ENCODE data around the gene PCCA. TPM values are rescaled to one million over a fixed set of nuclear protein-coding genes. Genes with fewer than 3 reads are reported as not detected.
"Not testable (repeated sequence)": the region's sequence is repeated elsewhere in the genome, so short reads cannot be mapped to it uniquely, and the experiment has no call there.

PCCA gene
- total RNA-seq, 1 donor from 2014 or later, result 35.4 TPM

- DNase-seq (ENCODE audit: low read depth in 2 of 2), result no peak
Observed at GRCh38 chr13:100541897-100542825, 453.3 kb downstream of the PCCA start.

GRCh38 chr13:100542826-100543156 lies 453.9 kb downstream of the PCCA start:
- DNase-seq (ENCODE audit: low read depth in 2 of 2), result peak in 1 of 2 donors; percentile 42

GRCh38 chr13:100543872-100544602 lies 455.1 kb downstream of the PCCA start:
- peak in 1 of 2 donors; percentile 86 for DNase-seq (ENCODE audit: low read depth in 2 of 2)

DNA sequence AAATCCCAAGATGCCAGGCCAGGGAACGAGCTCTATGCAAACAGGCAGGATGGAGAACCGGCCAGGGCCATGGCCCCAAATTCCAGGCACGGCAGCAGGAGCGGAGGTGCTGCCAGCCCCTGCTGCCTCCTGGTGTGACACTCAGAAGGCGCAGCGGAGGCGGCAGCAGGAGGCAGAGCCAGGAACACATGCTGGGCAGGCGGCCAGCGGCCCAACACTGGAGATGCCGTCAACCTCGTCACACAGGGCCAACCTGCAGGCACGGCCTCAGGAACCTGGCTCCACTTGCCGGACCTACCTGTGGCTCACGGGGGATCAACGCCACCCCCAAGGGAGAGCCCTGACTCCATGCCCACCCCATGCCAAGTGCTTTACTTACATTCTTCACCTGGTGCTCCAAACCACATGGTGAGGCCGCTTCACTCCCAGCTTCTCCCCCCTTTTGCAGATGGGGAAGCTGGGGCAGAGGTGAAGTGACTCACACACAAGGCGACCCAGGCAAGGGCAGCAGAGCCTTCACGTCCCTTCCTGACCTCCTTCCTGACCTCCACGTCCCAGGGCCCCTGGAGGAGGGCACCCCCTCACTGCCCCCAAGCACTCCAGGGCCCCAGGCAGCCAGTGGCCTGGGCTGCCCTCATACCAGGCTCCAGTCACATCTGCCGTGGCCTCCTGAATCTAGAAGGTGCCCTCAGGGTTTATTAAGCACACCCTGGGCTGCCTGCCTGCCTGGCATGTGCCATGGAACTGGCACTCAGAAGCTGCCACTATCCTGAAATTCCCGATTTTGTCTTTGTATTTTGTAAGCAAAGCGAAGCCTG lies 456.2 kb downstream of the PCCA start:
- DNase-seq (ENCODE audit: low read depth in 2 of 2), result peak in 1 of 2 donors; percentile 75

- no peak for DNase-seq (ENCODE audit: low read depth in 2 of 2)
Observed at GRCh38 chr13:100545684-100546061, 456.8 kb downstream of the PCCA start.

GRCh38 chr13:100546713-100547405 lies 458.0 kb downstream of the PCCA start:
- no peak for DNase-seq (ENCODE audit: low read depth in 2 of 2)

GRCh38 chr13:100547791-100548201 lies 458.9 kb downstream of the PCCA start:
- no peak for DNase-seq (ENCODE audit: low read depth in 2 of 2)

DNA sequence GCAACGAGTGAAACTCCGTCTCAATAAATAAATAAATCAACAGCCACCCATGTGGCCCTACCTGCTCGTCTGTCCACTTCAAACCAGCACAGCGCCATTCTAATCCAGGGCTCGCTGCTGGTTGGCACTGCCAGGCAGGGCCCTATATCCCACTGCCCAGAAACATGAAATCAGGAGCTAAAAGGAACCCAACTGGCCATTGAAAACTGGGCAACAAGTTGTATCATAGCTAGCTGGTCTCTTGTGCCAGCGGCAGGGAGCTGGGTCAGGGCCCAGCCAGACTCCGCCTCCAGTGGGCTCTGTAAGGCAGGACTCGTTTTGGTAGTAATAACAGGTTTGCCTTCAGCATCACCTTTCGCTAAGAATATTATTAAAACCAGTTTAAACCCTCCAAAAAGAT lies 460.4 kb downstream of the PCCA start:
- DNase-seq (ENCODE audit: low read depth in 2 of 2), result no peak

DNA sequence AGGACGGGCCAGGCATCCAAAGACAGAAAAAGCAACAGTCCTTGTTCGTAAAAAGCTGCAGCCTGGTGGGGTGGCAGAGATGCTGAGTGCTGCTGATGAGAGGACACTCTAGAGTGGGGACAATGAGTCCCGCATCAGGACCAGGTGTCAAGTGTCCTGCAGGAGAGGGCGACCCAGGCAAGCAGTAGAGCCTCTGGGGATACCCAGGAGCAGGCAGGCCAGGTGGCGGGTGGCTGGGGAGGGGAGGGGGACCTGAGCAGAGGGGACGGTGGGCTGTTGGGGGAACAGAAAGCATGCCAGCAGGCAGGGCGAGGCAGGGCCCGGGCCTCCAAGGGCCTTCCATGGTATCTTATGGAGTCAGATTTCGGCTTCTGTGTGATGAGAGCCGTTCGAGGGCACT lies 463.9 kb downstream of the PCCA start:
- no peak for DNase-seq (ENCODE audit: low read depth in 2 of 2)

- DNase-seq (ENCODE audit: low read depth in 2 of 2), result no peak
Observed at GRCh38 chr13:100559886-100560285, 471.0 kb downstream of the PCCA start.

DNA sequence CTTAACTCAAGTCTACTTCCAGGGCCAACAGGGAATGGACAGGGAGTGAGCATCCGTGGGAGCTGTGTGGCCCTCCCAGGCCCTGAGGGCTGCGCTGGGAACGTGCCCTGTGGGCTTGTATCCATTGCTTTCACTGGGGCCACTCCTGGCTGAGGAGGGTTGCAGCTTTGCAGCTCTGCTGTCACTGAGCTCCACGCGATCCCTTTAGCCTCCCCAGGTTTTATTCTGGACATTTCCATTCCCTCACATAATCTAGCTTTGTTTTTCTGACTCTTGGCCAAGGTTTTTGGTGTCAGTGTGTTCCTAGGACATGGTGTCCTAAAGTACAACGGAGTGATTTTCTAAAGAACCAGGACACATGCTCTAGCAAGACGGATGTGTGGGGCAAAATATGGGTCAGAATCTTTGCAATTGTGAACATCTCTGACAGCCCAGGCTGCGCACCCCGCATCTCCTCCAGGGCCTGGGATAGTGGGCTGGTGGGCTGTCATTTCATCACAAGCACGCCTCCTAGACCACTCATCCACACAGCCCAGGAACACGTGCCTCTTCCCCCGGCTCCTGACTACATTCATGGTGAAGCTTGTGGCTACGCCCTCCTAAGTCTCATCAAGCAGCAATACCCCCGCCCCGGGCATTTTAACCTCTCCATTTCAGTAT lies 471.7 kb downstream of the PCCA start:
- DNase-seq (ENCODE audit: low read depth in 2 of 2), result no peak

GRCh38 chr13:100561158-100561499 lies 472.2 kb downstream of the PCCA start:
- DNase-seq (ENCODE audit: low read depth in 2 of 2), result no peak

DNA sequence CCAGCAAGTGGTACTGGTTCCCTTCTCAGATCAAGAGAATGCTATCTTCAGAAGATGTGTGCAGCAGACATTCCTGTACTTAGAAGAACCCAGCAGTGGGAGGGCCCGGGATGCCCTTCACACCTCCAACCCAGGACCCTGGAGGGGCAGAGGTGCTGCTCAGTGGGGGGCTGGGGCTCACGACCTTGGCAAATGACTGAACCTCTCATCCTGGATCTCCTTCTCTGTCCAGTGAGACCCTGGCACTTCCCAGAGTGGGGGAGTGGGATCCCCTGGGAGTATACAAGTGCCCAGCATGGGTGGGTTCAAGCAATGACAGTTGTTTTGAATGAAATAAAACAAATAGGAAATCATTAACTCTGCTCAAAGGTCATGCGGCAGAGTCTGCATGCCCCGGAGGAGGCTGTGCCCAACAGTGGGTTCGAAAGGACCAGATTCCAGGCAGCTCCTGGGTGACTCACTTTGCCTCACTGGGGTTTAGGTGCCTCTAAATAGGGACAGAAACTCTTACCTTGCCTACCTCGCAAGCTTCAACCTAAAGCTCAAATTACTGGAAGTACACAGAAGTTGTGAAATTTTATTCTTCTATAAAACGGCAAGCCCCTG lies 472.8 kb downstream of the PCCA start:
- no peak for DNase-seq (ENCODE audit: low read depth in 2 of 2)

DNA sequence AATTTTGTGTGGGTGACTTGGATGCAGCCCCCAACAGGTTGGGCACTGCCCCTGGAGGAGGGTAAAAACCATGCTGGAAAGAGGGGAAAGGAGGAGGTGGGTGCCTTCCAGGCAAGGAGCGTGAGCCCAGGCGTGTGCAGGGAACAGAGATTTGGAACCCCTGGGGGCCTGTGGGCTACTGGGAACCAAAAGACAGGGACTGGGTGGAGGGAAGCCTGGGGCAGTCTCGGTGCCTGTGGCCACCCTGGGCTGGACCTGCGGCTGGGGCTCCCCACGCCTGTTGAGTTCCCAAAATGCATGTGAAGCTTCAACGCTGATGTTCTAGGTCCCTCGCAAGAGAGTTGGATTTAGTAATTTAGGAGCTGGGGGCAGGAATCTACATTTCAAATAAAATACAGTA lies 474.9 kb downstream of the PCCA start:
- no peak for DNase-seq (ENCODE audit: low read depth in 2 of 2)

DNA sequence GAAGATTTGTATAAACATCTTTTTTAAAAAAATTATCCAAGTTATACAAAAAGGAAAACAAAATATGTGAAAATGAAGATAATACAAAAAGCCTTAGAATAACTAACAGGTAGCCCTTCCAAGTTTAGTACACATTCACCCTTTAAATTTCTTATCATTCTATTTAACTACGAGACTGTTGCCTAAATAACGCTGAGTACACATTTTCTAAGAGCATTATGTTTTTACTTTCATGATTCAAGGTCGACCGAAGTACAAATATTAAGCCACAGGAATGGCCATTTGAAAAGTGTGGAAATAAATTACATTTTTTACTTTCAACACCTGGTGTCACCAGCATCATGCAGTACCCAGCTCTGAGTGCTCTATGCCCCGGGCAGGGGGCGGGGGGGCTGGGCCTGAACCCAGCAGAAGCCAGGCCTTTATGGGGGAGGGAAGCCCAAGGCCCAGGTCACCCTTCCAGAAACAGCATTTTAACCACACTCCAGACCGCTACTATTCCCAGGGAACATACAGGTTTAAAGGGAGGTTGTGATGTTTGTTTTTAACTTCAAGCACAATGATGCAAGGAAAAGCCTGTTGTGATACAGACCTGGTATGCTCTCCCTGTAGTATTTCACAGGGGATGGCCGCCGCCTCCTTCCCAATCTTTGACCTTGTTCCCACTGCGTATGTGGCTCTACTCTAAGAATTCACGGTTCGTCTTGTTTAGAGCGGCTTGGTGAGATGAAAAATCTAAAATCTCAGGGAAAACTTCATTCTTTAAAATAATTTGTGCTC lies 475.7 kb downstream of the PCCA start:
- no peak for DNase-seq (ENCODE audit: low read depth in 2 of 2)

- DNase-seq (ENCODE audit: low read depth in 2 of 2), result no peak
Observed at GRCh38 chr13:100565286-100565685, 476.4 kb downstream of the PCCA start.

- no peak for DNase-seq (ENCODE audit: low read depth in 2 of 2)
Observed at GRCh38 chr13:100566543-100566942, 477.6 kb downstream of the PCCA start.

DNA sequence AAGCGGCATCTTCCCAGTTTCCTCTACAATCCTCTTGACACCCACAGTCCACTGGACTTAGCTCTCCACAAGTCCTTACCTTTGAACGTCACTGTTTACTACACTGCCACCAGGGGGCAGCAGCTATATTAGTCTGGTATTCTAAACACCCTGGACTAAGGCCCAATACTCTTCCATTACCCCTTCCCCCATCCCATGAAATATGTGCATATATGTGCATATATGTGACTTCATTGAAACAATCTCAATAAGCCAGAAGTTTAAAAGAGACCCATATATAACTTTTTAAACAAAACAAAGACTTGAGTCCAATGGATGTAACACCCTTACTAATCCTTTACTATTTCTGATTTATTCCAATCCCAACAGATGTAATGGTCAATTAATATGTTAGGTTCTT lies 484.2 kb downstream of the PCCA start:
- peak; percentile 73 to 88 for DNase-seq (ENCODE audit: low read depth in 2 of 2)

DNA sequence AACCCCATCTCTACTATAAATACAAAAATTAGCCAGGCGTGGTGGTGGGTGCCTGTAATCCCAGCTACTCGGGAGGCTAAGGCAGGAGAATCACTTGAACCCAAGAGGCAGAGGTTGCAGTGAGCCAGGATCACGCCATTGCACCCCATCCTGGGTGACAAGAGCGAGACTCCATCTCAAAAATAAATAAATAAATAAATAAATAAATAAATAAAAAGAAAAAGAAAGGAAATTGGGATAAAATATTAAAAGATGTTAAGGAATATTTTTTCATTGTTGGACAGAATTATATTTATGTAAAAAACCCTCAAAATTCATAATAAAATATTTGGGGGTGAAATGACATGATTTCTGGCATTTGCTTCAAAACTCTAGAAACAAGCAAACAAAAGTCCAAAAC lies 488.3 kb downstream of the PCCA start:
- DNase-seq (ENCODE audit: low read depth in 2 of 2), result not testable (repeated sequence)
